ENCODE measurements around the gene ENO2. TPM values are rescaled to one million over a fixed set of nuclear protein-coding genes. Genes with fewer than 3 reads are reported as not detected.
A peak's percentile ranks its signal among the peaks of the same experiment; 100 is the strongest.

The ENO2 gene
- total RNA-seq, 1 donor from 2014 or later, result 33.7 TPM

DNA sequence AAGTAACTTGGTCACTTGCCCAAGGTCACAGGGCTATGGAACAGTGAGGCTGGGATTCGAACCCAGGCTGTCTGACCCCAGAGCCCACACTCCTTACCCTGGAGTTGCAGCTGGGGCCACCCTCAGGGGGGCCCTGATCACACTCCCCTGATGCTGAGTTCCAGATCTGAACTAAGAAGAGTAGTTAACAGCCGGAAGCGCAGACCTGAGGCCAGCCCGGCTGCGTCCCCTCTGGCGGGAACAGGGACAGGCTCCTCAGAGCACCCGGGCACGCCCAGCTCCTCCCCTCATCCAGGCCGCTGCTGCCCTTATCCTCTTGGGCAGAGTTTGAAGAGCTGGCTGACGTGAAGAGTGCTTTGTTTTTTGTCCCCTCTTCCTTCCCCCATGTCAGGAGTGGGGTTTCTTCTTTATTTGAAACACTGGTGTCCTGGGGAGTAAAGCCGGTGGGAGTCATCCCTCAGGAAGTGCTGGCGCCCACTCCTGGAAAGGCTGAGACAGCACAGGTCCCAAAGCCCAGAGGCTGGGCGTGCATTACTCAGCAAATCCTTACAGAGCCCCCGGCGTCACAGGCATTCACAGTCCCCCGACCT lies 47.4 kb downstream of the ENO2 start:
- Histone ChIP-seq H3K27me3 (ENCODE audit: control insufficient read depth, insufficient read depth, low read length) (no peaks in the 10 kb centered on the region), H3K4me3 (ENCODE audit: low read depth, low read length) (no peak overlapping the region), H3K36me3 (ENCODE audit: control insufficient read depth, insufficient read depth, low read length) (no peaks in the 10 kb centered on the region)
- TF ChIP-seq, protein P1, sequence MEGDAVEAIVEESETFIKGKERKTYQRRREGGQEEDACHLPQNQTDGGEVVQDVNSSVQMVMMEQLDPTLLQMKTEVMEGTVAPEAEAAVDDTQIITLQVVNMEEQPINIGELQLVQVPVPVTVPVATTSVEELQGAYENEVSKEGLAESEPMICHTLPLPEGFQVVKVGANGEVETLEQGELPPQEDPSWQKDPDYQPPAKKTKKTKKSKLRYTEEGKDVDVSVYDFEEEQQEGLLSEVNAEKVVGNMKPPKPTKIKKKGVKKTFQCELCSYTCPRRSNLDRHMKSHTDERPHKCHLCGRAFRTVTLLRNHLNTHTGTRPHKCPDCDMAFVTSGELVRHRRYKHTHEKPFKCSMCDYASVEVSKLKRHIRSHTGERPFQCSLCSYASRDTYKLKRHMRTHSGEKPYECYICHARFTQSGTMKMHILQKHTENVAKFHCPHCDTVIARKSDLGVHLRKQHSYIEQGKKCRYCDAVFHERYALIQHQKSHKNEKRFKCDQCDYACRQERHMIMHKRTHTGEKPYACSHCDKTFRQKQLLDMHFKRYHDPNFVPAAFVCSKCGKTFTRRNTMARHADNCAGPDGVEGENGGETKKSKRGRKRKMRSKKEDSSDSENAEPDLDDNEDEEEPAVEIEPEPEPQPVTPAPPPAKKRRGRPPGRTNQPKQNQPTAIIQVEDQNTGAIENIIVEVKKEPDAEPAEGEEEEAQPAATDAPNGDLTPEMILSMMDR (IDR thresholded peaks at IDR 0.05; ENCODE audit: insufficient read depth, low read length, poor library complexity, severe bottlenecking), result peak; percentile 73
- DNase-seq (ENCODE audit: low read depth), result no peak

DNA sequence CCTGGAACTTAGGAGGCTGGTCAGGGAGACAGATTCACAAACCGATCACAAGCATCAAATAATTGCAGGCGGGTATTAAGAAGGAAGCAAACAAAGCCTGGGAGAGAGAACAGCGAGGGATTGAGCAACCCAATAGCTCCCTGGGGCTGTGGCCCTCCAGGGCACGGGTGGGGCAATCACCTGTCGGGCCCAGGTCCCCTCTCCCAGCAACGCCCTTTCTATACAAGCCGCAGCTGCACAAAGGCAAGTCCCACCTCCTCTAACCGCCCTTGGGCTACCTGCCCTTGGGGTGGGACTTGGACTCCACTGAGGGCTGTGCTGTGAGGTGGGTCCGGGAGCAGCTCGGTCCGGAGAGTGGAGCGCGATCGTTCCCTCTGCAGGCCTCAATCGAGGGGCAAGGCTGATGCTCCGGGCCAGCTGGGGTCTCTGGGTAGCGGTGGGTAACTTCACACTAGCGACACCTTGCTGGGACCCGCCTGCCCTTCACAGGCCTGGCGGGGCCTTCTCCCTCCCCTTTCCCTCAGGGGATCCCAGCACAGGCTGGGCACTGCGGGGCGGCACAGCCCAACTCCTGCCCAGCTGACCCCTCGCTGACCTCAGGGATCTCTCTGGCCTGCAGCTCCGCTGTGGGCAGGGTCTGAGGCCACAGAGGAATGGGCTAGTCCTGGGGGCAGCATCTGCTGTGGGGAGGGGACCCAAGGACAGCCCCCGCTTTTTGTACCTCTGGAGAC lies 48.1 kb downstream of the ENO2 start:
- H3K4me3 ChIP-seq (ENCODE audit: low read depth, low read length), result no peak overlapping the region
- no peaks in the 10 kb centered on the region for H3K36me3 ChIP-seq (ENCODE audit: control insufficient read depth, insufficient read depth, low read length)
- DNase-seq (ENCODE audit: low read depth), result no peak
- TF ChIP-seq, protein P1 (IDR thresholded peaks at IDR 0.05; ENCODE audit: insufficient read depth, low read length, poor library complexity, severe bottlenecking), result no peak
- no peaks in the 10 kb centered on the region for H3K27me3 ChIP-seq (ENCODE audit: control insufficient read depth, insufficient read depth, low read length)

DNA sequence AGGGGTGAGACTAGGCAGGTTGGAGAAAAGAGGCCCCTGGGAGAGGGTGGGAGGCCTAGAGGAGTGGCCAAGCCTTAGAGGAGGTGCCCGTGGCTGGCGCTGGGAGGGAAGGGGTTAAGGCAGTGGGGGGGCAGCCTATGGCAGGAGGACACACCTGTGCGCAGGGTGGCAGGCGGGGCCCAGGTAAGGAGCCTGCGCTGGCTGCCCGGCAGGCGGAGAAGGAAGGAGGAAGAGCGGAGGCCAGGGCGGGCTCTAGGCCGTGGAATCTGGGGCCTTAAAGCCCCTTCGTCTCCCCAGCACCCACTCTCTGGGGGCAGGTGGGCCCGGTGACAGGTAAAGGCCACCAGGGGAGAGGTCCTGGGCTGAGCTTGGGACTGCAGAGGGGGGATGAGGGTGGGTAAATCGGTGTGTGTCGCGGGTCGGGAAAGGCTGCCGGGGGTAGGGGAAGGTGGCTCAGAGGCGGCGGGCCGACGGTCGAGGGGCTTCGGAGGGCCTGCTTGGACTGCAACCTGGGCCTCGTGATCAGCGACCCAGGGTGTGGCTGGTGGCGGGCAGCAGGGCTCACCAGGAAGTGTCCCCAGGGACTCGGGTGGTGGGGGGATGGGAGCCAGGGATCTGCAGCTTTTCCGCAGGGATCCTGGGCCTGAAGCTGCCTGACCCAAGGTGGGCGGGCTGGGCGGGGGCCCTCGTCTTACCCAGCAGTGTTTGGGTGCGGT lies 48.8 kb downstream of the ENO2 start:
- peaks cover 2% of the 10 kb centered on the region for H3K36me3 ChIP-seq (ENCODE audit: control insufficient read depth, insufficient read depth, low read length)
- TF ChIP-seq, protein P1 (IDR thresholded peaks at IDR 0.05; ENCODE audit: insufficient read depth, low read length, poor library complexity, severe bottlenecking), result no peak
- no peak for DNase-seq (ENCODE audit: low read depth)
- no peaks in the 10 kb centered on the region for H3K27me3 ChIP-seq (ENCODE audit: control insufficient read depth, insufficient read depth, low read length)
- H3K4me3 ChIP-seq (ENCODE audit: low read depth, low read length), result peak overlapping the region; percentile 36

DNA sequence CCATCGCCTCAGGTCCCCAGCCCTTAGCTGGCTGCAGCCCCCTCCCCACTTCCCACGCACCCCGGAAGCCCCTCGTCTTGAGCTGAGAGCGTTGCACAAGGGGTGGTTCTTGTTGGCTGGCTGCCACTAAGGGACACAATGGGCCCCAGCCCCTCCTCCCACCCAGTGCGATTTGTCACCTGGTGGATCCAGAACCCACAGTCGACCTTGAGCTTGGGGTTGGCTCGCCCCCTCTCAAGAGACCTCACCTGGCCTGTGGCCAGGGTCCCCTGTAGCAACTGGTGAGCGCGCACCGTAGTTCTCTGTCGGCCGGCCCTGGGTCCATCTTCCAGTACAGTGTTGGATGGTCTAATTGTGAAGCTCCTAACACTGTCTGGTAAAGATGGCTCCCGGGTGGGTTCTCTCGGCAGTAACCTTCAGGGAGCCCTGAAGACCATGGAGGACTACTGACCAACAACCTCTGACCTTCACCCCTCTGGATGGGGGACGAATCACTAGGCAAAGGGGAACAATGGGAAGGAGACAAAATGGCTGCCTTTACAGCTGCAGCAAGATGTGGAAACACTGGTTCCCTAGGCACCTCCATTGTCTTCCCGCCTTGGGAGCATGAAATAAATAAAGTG lies 49.5 kb downstream of the ENO2 start:
- TF ChIP-seq, protein P1 (IDR thresholded peaks at IDR 0.05; ENCODE audit: insufficient read depth, low read length, poor library complexity, severe bottlenecking), result no peak
- Histone ChIP-seq H3K27me3 (ENCODE audit: control insufficient read depth, insufficient read depth, low read length) (no peaks in the 10 kb centered on the region), H3K4me3 (ENCODE audit: low read depth, low read length) (peak overlapping the region; percentile 36), H3K36me3 (ENCODE audit: control insufficient read depth, insufficient read depth, low read length) (peaks cover 4% of the 10 kb centered on the region)
- no peak for DNase-seq (ENCODE audit: low read depth)

DNA sequence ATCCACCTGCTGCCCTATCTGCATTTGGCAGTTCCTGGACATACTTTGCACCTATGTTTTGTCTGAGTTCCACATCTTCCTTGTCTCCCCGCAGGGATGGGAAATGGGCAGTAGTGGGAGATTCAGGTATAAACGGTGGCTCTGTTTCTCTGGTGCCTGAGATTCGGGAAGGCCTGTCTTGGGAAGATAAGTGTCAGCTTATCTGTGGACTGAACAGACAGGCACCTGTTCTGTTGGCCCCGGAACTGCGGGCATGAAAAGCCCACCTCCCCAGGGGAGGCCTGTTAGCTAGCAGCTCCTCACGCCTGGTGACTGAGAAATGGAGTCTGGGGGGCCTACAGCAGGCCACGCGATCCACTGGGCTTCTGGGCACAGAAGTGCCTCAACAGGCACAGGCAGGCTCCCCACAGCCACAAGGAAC lies 50.2 kb downstream of the ENO2 start:
- peaks cover 4% of the 10 kb centered on the region for H3K36me3 ChIP-seq (ENCODE audit: control insufficient read depth, insufficient read depth, low read length)
- DNase-seq (ENCODE audit: low read depth), result no peak
- no peaks in the 10 kb centered on the region for H3K27me3 ChIP-seq (ENCODE audit: control insufficient read depth, insufficient read depth, low read length)
- H3K4me3 ChIP-seq (ENCODE audit: low read depth, low read length), result no peak overlapping the region
- TF ChIP-seq, protein P1 (IDR thresholded peaks at IDR 0.05; ENCODE audit: insufficient read depth, low read length, poor library complexity, severe bottlenecking), result no peak

All from kidney epithelial cell (primary cell).